Right lobe of liver (tissue), 6 donors: ENCODE measurements around the gene MSMP. TPM values are rescaled to one million over a fixed set of nuclear protein-coding genes. Genes with fewer than 3 reads are reported as not detected.

Source experiments
- ATAC-seq, 4 donors: fragments of 200-7000 bp; cut with Tn5 transposase; one replicate each; pipeline ENCODE4 v1.9.1; 2020; ENCODE audit warnings: mild to moderate bottlenecking in 4 of 4, moderate library complexity in 4 of 4
- DNase-seq, 3 donors: peaks; one replicate each; pipeline ENCODE4 v3.0.0-alpha.2; 2020
- H3K27ac ChIP-seq, 3 donors: fragments of 200-600 bp; one replicate each; pipeline ENCODE4 v1.8.0; 2022
- H3K27me3 ChIP-seq, 2 donors: fragments of 200-600 bp; one replicate each; pipeline ENCODE4 v1.8.0; 2022
- H3K36me3 ChIP-seq, 4 donors: fragments of 200-600 bp; sonication (generic) in 1 of 4; one replicate each; pipeline versions ENCODE4 v1.5.1 to v1.8.0; 2017 to 2022; ENCODE audit warnings: control low read depth in 1 of 4
- H3K4me1 ChIP-seq, 4 donors: fragments of 200-600 bp; sonication (generic) in 1 of 4; one replicate each; pipeline versions ENCODE4 v1.5.1 to v1.8.0; 2017 to 2022; ENCODE audit warnings: control low read depth in 1 of 4
- H3K4me3 ChIP-seq, 3 donors: fragments of 200-600 bp; one replicate each; pipeline ENCODE4 v1.8.0; 2022
- H3K9me3 ChIP-seq, 4 donors: fragments of 200-600 bp; sonication (generic) in 1 of 4; one replicate each; pipeline versions ENCODE4 v1.5.1 to v1.8.0; 2017 to 2022; ENCODE audit warnings: control low read depth in 1 of 4
- POLR2A ChIP-seq: fragments of 450-650 bp; IDR thresholded peaks from one replicate; pipeline ENCODE4 v1.6.1; 2017; ENCODE audit warnings: antibody characterized with exemption, mild to moderate bottlenecking
- WGBS: methylation state at CpG from one replicate; pipeline ENCODE4 v1.1.6; 2018; ENCODE audit warnings: low coverage, low lambda C conversion rate; ENCODE audit not compliant: insufficient coverage; ENCODE audit errors: missing lambda C conversion rate; 5-methylcytosine and 5-hydroxymethylcytosine counted together
- intact Hi-C, 2 donors: fragments of 100-400 bp; cut with DNase I; formaldehyde crosslinking; loops; one replicate each; pipeline versions ENCODE4 v1.11.2 to v1.14.1; 2022
- total RNA-seq, 6 experiments: library from RNA; depleted of rRNA in 2 of 6; stranded (reverse); fragments of >200 nt in 2 of 6; fragmentation: NEBNext Ultra II Directional in 3 of 6; extraction: Animal tissue kit (Norgen Biotek cat#: 25700) in 3 of 6; gene quantifications; one replicate each; pipeline versions ENCODE4 v1.1.0 to v1.2.4, GENCODE V29; 2016 to 2023
- TF ChIP-seq, protein P1 (sequence below), 4 donors: fragments of 200-600 bp in 3 of 4; fragments of 450-650 bp in 1 of 4; IDR thresholded peaks; one replicate each; pipeline versions ENCODE4 v1.5.1 to v1.8.0; 2016 to 2022; ENCODE audit warnings: antibody characterized with exemption in 4 of 4, mild to moderate bottlenecking in 2 of 4
- donor health status: DM: no; HTN: yes; CAD: no.
- donor health status: DM: no; HTN: no; CAD: no.
- donor health status: DM: no; HTN: no; CAD: no.
- donor health status: DM: no; HTN: yes; CAD: no.
- donor health status: DM: no; HTN: yes; CAD: no.

MSMP gene
- total RNA-seq, 6 experiments from 2014 or later: not detected

DNA sequence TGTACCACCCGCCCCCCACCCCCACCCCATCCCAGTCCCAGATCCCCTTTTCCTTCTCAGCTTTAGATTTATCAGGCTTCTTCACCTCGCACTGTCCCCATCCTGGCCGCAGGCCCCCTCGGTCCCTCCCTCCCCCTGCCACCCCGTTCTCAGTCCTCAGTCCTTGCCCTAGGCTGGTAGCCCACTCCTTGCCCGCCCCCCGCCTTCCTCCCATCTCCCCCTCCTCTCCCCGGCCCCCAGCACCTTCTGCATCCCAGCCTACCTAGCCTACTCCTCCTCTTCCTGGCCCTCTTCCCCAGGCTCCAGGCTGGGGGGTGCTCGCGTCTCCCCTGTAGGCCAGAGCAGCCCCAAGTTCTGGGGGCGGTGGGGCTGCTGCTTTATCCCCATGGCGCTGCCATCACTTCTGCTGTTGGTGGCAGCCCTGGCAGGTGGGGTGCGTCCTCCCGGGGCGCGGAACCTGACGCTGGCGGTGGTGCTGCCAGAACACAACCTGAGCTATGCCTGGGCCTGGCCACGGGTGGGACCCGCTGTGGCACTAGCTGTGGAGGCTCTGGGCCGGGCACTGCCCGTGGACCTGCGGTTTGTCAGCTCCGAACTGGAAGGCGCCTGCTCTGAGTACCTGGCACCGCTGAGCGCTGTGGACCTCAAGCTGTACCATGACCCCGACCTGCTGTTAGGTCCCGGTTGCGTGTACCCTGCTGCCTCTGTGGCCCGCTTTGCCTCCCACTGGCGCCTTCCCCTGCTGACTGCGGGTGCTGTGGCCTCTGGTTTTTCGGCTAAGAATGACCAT lies 38.1 kb upstream of the MSMP start:
- Histone ChIP-seq H3K4me1 (peaks cover 0 to 17% (median 0%) of the 10 kb centered on the region in 4 donors), H3K4me3 (peak overlapping the region; percentile 42 to 62 (median 58))

GRCh38 chr9:35791297-35791921 lies 37.3 kb upstream of the MSMP start, which contains the start of gene NPR2:
NPR2 (plus strand) TSS chr9:35791591; CDS start chr9:35792409, 818 bp downstream.
- no peak for TF ChIP-seq POLR2A
- TF ChIP-seq, protein P1, sequence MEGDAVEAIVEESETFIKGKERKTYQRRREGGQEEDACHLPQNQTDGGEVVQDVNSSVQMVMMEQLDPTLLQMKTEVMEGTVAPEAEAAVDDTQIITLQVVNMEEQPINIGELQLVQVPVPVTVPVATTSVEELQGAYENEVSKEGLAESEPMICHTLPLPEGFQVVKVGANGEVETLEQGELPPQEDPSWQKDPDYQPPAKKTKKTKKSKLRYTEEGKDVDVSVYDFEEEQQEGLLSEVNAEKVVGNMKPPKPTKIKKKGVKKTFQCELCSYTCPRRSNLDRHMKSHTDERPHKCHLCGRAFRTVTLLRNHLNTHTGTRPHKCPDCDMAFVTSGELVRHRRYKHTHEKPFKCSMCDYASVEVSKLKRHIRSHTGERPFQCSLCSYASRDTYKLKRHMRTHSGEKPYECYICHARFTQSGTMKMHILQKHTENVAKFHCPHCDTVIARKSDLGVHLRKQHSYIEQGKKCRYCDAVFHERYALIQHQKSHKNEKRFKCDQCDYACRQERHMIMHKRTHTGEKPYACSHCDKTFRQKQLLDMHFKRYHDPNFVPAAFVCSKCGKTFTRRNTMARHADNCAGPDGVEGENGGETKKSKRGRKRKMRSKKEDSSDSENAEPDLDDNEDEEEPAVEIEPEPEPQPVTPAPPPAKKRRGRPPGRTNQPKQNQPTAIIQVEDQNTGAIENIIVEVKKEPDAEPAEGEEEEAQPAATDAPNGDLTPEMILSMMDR (IDR thresholded peaks at IDR 0.05): no peak
- H3K36me3 ChIP-seq: no peaks in the 10 kb centered on the region
- H3K4me1 ChIP-seq: peaks cover 0 to 17% (median 0%) of the 10 kb centered on the region in 4 donors
- 0% methylated on average over 1 of the region's 64 CpGs for WGBS
- intact Hi-C loops: loop anchor here in 1 of 2 donors (10.0 kb wide), 1 partner anchor 93 kb away; no protein-coding TSS in a partner anchor
- no peaks in the 10 kb centered on the region for H3K27me3 ChIP-seq
- no peaks in the 10 kb centered on the region for H3K9me3 ChIP-seq
- H3K27ac ChIP-seq: peak within 1 kb of the TSS in 2 of 3 donors; percentile 27 to 53
- peak; percentile 53 to 69 (median 65) for ATAC-seq
- DNase-seq: peak in 1 of 3 donors; percentile 48
- peak within 1 kb of the TSS; percentile 42 to 62 (median 58) for H3K4me3 ChIP-seq

More for the DNA sequence above, 38.1 kb upstream of the MSMP start:
- H3K27me3 ChIP-seq: no peaks in the 10 kb centered on the region
- peak; percentile 55 for TF ChIP-seq POLR2A
- TF ChIP-seq, protein P1 (IDR thresholded peaks at IDR 0.05): no peak
- no peak overlapping the region for H3K27ac ChIP-seq
- intact Hi-C loops: loop anchor here in 1 of 2 donors (10.0 kb wide), 1 partner anchor 93 kb away; no protein-coding TSS in a partner anchor
- WGBS: 23% methylated on average over 9 of the region's 34 CpGs
- no peaks in the 10 kb centered on the region for H3K9me3 ChIP-seq
- no peaks in the 10 kb centered on the region for H3K36me3 ChIP-seq
- DNase-seq (peak in 2 of 3 donors; percentile 52 to 72), ATAC-seq (peak; percentile 62 to 81 (median 64))

GRCh38 chr9:35790385-35791296 lies 36.6 kb upstream of the MSMP start:
- intact Hi-C loops: loop anchor here in 1 of 2 donors (10.0 kb wide), 1 partner anchor 94 kb away; no protein-coding TSS in a partner anchor

More at GRCh38 chr9:35790385-35791296, 36.6 kb upstream of the MSMP start:
- no peaks in the 10 kb centered on the region for H3K9me3 ChIP-seq
- H3K4me1 ChIP-seq: peaks cover 0 to 17% (median 0%) of the 10 kb centered on the region in 4 donors
- DNase-seq (peak in 2 of 3 donors; percentile 45 to 75), ATAC-seq (peak; percentile 85 to 90 (median 88))
- 43% methylated on average over 27 of the region's 37 CpGs for WGBS
- H3K36me3 ChIP-seq: no peaks in the 10 kb centered on the region
- peak overlapping the region in 2 of 3 donors; percentile 58 to 62 for H3K4me3 ChIP-seq
- TF ChIP-seq POLR2A: no peak
- TF ChIP-seq, protein P1 (IDR thresholded peaks at IDR 0.05): peak; percentile 73 to 88 (median 80)
- H3K27ac ChIP-seq: peak overlapping the region in 2 of 3 donors; percentile 14 to 27
- no peaks in the 10 kb centered on the region for H3K27me3 ChIP-seq
